SK-N-SH treated with all-trans-retinoic acid at 6 μM for 48 hours (cell line): ENCODE data around the gene TFCP2L1.

Experiments
- ARNTL ChIP-seq: fragments of 450-650 bp; formaldehyde crosslinking; IDR thresholded peaks from 2 replicates; pipeline ENCODE4 v1.5.0; 2020; ENCODE audit warnings: low read depth, mild to moderate bottlenecking, moderate library complexity, borderline replicate concordance
- GLIS3 ChIP-seq: fragments of 250-450 bp; sonication (Bioruptor Pico); IDR thresholded peaks from 2 replicates; pipeline ENCODE4 v1.5.0; 2020; ENCODE audit warnings: mild to moderate bottlenecking, moderate library complexity
- POU6F1 ChIP-seq: fragments of 250-450 bp; sonication (Bioruptor Pico); IDR thresholded peaks from 2 replicates; pipeline ENCODE4 v1.8.0; 2021; ENCODE audit warnings: low read depth, mild to moderate bottlenecking, moderate library complexity, borderline replicate concordance
- RARB ChIP-seq: fragments of 250-450 bp; sonication (Bioruptor Pico); IDR thresholded peaks from 2 replicates; pipeline ENCODE4 v1.8.0; 2021; ENCODE audit warnings: mild to moderate bottlenecking, moderate library complexity
- TSHZ2 ChIP-seq: fragments of 250-450 bp; sonication (Bioruptor Pico); IDR thresholded peaks from 2 replicates; pipeline ENCODE4 v1.5.0; 2020; ENCODE audit warnings: mild to moderate bottlenecking, moderate library complexity
- ZNF70 ChIP-seq: fragments of 450-650 bp; formaldehyde crosslinking; IDR thresholded peaks from 2 replicates; pipeline ENCODE4 v1.5.0; 2020; ENCODE audit warnings: mild to moderate bottlenecking, moderate library complexity

GRCh38 chr2:121245120-121245820 is 39.7 kb downstream of the TFCP2L1 start:
- TF ChIP-seq GLIS3: no peak
- TF ChIP-seq ZNF70: no peak
- no peak for TF ChIP-seq RARB (CRISPR knock-in tag)
- TF ChIP-seq ARNTL (CRISPR knock-in tag): no peak
- TF ChIP-seq POU6F1 (CRISPR knock-in tag): no peak
- TF ChIP-seq TSHZ2: no peak
